BLaER1 (cell line): ENCODE results near the gene PTPRF.

ENCODE experiments used
- H3K27ac ChIP-seq: shearing (Covaris generic); formaldehyde crosslinking; 2 replicates; pipeline ENCODE4 v1.8.1; 2022
- H3K27me3 ChIP-seq: shearing (Covaris generic); formaldehyde crosslinking; 2 replicates; pipeline ENCODE4 v1.8.1; 2022
- H3K36me3 ChIP-seq: shearing (Covaris generic); formaldehyde crosslinking; 2 replicates; pipeline ENCODE4 v1.8.1; 2022
- H3K4me1 ChIP-seq: shearing (Covaris generic); formaldehyde crosslinking; 2 replicates; pipeline ENCODE4 v1.8.1; 2022
- H3K4me2 ChIP-seq: shearing (Covaris generic); formaldehyde crosslinking; 2 replicates; pipeline ENCODE4 v1.8.1; 2022
- H3K4me3 ChIP-seq: shearing (Covaris generic); formaldehyde crosslinking; 2 replicates; pipeline ENCODE4 v1.8.1; 2022
- H3K9ac ChIP-seq: shearing (Covaris generic); formaldehyde crosslinking; 2 replicates; pipeline ENCODE4 v1.8.1; 2022
- H3K9me3 ChIP-seq: shearing (Covaris generic); formaldehyde crosslinking; 2 replicates; pipeline ENCODE4 v1.8.1; 2022
- H4K20me1 ChIP-seq: shearing (Covaris generic); formaldehyde crosslinking; 2 replicates; pipeline ENCODE4 v1.8.1; 2022
- Cebpa-rat ChIP-seq: shearing (Covaris generic); IDR thresholded peaks from 2 replicates; pipeline ENCODE4 v1.8.1; 2022

Gene PTPRF

GRCh38 chr1:43563876-43564539, 33.3 kb downstream of the PTPRF start:
- peaks cover 45% of the 10 kb centered on the region for H3K4me1 ChIP-seq
- no peak overlapping the region for H3K4me3 ChIP-seq
- H3K9me3 ChIP-seq: no peaks in the 10 kb centered on the region
- H3K4me2 ChIP-seq: peak overlapping the region; percentile 92
- H3K9ac ChIP-seq: 0 out of 2 replicates have a peak overlapping the region, but pooled peaks have one; percentile 1
- TF ChIP-seq Cebpa-rat: no peak
- H3K36me3 ChIP-seq: peaks cover 30% of the 10 kb centered on the region; the same call in 1 of the 2 replicates
- no peaks in the 10 kb centered on the region for H4K20me1 ChIP-seq
- no peaks in the 10 kb centered on the region for H3K27me3 ChIP-seq
- H3K27ac ChIP-seq: no peak overlapping the region

GRCh38 chr1:43564551-43565348, 34.1 kb downstream of the PTPRF start:
- H3K4me2 ChIP-seq: peak overlapping the region; percentile 92
- peak overlapping the region; percentile 63 for H3K4me3 ChIP-seq
- H3K36me3 ChIP-seq: peaks cover 33% of the 10 kb centered on the region
- no peaks in the 10 kb centered on the region for H3K9me3 ChIP-seq
- no peak for TF ChIP-seq Cebpa-rat
- H4K20me1 ChIP-seq: no peaks in the 10 kb centered on the region
- no peaks in the 10 kb centered on the region for H3K27me3 ChIP-seq
- no peak overlapping the region for H3K27ac ChIP-seq
- H3K4me1 ChIP-seq: peaks cover 52% of the 10 kb centered on the region
- peak overlapping the region; percentile 68; the same call in 1 of the 2 replicates for H3K9ac ChIP-seq

DNA sequence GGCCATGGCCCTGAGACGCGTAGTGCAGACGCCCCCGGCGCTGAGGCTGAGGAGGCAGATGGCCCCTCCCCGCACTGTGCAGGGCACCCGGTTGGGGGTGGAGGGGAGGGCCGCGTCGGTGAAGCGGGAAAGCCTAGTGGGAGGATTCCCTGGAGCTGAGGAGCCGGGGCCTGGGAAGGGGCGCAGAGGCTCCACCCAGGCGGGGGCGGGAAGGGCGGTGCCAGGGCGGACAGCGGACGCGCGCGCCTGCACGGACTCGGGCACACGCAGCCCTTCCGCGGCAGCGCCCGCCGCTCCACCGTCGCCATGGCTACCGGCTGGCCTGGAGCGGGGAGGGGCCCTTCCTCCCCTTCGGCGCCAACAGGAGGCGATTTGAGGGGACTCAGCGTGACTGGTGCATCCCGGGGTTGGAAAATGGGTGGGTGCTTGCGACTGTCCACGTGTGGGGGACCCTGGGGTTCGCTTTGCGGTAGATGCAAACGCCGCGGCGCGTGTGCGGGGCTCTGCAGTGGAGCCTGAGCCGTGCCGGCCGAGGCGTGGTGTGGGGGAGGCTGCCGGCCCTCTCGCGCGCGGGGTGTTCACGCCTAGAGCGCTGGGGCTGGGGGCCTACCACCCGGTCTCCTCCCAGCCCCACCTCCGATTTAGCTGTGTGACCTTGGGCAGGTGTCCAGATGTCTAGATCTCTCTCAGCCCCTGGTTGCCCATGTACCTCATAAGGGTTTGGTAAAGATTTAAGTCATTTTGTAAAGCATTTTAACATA, 35.1 kb downstream of the PTPRF start:
- Histone ChIP-seq H3K4me1 (peaks cover 58% of the 10 kb centered on the region), H3K9me3 (no peaks in the 10 kb centered on the region), H3K9ac (peak overlapping the region; percentile 68), H3K27ac (0 out of 2 replicates have a peak overlapping the region, but pooled peaks have one; percentile 30), H3K27me3 (no peaks in the 10 kb centered on the region), H3K4me3 (peak overlapping the region; percentile 63), H3K4me2 (peak overlapping the region; percentile 92), H3K36me3 (peaks cover 33% of the 10 kb centered on the region), H4K20me1 (no peaks in the 10 kb centered on the region)
- TF ChIP-seq Cebpa-rat: no peak

DNA sequence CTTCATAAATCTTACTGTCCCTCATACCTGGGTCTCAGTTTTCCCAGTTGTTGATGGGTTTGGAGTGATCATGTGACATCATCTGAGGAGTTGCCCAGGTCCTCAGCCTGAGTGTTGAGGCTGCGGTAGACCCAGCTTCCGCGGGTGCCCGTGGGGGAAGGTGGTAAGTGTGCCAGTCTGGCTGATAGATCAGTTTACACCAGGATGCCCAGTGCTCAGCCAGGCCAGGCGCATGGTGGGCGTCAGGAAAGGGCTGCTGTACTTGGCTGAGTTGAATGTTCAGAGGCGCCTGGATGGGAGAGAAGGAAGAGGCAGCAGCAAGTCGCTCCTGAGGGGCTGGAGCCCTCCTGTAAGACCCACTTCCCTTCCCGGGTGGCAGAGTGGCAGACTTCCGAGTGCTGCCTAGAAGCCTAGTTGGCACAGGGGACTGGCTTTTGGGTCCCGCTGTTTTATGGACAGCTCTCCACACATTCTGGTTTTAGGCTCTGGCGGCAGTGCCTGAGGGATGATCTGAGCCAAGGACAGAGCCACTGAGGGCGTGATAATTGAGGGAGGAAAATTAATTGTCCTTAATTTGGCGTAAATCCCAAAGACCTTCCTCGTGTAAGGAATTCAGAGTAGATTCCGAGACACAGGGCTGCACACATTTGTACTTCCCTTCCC, 35.8 kb downstream of the PTPRF start:
- H3K27me3 ChIP-seq: no peaks in the 10 kb centered on the region
- H3K4me3 ChIP-seq: no peak overlapping the region
- H3K36me3 ChIP-seq: peaks cover 33% of the 10 kb centered on the region
- no peak overlapping the region for H3K27ac ChIP-seq
- H4K20me1 ChIP-seq: no peaks in the 10 kb centered on the region
- H3K9me3 ChIP-seq: no peaks in the 10 kb centered on the region
- no peak for TF ChIP-seq Cebpa-rat
- peaks cover 58% of the 10 kb centered on the region for H3K4me1 ChIP-seq
- H3K9ac ChIP-seq: no peak overlapping the region
- H3K4me2 ChIP-seq: peak overlapping the region; percentile 92

- H3K9me3 ChIP-seq: no peaks in the 10 kb centered on the region
- H3K36me3 ChIP-seq: peaks cover 51% of the 10 kb centered on the region
- peaks cover 70% of the 10 kb centered on the region for H3K4me1 ChIP-seq
- H3K27ac ChIP-seq: peak overlapping the region; percentile 75
- H3K4me3 ChIP-seq: no peak overlapping the region
- H3K9ac ChIP-seq: 0 out of 2 replicates have a peak overlapping the region, but pooled peaks have one; percentile 34
- no peaks in the 10 kb centered on the region for H4K20me1 ChIP-seq
- TF ChIP-seq Cebpa-rat: no peak
- H3K4me2 ChIP-seq: peak overlapping the region; percentile 68
- no peaks in the 10 kb centered on the region for H3K27me3 ChIP-seq
Measured at GRCh38 chr1:43569175-43569574, 38.5 kb downstream of the PTPRF start.

GRCh38 chr1:43570277-43570676, 39.6 kb downstream of the PTPRF start:
- Histone ChIP-seq H4K20me1 (no peaks in the 10 kb centered on the region), H3K27ac (peak overlapping the region; percentile 75), H3K4me1 (peaks cover 64% of the 10 kb centered on the region), H3K4me2 (no peak overlapping the region), H3K9me3 (no peaks in the 10 kb centered on the region), H3K4me3 (no peak overlapping the region), H3K9ac (no peak overlapping the region), H3K27me3 (no peaks in the 10 kb centered on the region), H3K36me3 (peaks cover 60% of the 10 kb centered on the region)
- no peak for TF ChIP-seq Cebpa-rat

DNA sequence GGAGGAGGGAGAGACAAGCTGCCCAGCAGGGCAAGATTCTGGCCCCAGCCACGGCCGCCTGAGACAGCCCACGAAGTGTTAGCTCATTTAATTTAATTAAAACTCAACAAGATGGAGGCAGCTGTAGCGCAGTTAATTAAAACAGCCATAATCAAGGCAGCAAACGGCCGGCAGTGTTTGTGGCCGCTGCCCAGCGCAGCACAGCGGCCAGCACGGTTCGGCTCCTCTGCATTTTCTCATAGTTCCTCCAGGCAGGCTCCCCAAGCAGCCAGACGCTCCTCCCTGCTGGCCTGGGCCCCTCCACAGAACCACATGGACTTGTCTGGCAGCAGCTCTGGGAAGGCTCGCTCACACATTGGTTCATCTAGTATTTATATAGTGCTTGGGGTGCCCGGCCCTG, 40.0 kb downstream of the PTPRF start:
- Histone ChIP-seq H3K4me1 (peaks cover 60% of the 10 kb centered on the region), H3K36me3 (peaks cover 65% of the 10 kb centered on the region), H3K4me2 (no peak overlapping the region), H4K20me1 (no peaks in the 10 kb centered on the region), H3K9ac (no peak overlapping the region), H3K9me3 (no peaks in the 10 kb centered on the region), H3K27me3 (no peaks in the 10 kb centered on the region), H3K4me3 (no peak overlapping the region), H3K27ac (peak overlapping the region; percentile 75; the same call in 1 of the 2 replicates)
- no peak for TF ChIP-seq Cebpa-rat

- peaks cover 78% of the 10 kb centered on the region for H3K36me3 ChIP-seq
- no peak for TF ChIP-seq Cebpa-rat
- no peaks in the 10 kb centered on the region for H3K27me3 ChIP-seq
- peak overlapping the region; percentile 41 for H3K4me2 ChIP-seq
- H3K27ac ChIP-seq: peak overlapping the region; percentile 45; the same call in 1 of the 2 replicates
- H3K9ac ChIP-seq: no peak overlapping the region
- H3K9me3 ChIP-seq: no peaks in the 10 kb centered on the region
- H3K4me1 ChIP-seq: peaks cover 47% of the 10 kb centered on the region
- H3K4me3 ChIP-seq: no peak overlapping the region
- H4K20me1 ChIP-seq: no peaks in the 10 kb centered on the region
Measured at GRCh38 chr1:43572084-43572483, 41.4 kb downstream of the PTPRF start.

GRCh38 chr1:43572538-43572937, 41.9 kb downstream of the PTPRF start:
- H3K36me3 ChIP-seq: peaks cover 79% of the 10 kb centered on the region
- 0 out of 2 replicates have a peak overlapping the region, but pooled peaks have one; percentile 15 for H3K9ac ChIP-seq
- no peaks in the 10 kb centered on the region for H4K20me1 ChIP-seq
- no peaks in the 10 kb centered on the region for H3K9me3 ChIP-seq
- H3K27me3 ChIP-seq: no peaks in the 10 kb centered on the region
- H3K27ac ChIP-seq: peak overlapping the region; percentile 45; the same call in 1 of the 2 replicates
- no peak overlapping the region for H3K4me3 ChIP-seq
- peaks cover 42% of the 10 kb centered on the region for H3K4me1 ChIP-seq
- H3K4me2 ChIP-seq: peak overlapping the region; percentile 41
- no peak for TF ChIP-seq Cebpa-rat
